Tibial nerve (tissue), 4 donors: ENCODE results near the gene TRAF3. TPM values are rescaled to one million over a fixed set of nuclear protein-coding genes. Genes with fewer than 3 reads are reported as not detected.
"Not testable (repeated sequence)": the region's sequence is repeated elsewhere in the genome, so short reads cannot be mapped to it uniquely, and the experiment has no call there.

Experiments used
- DNase-seq, 2 donors: peaks; one replicate each; pipeline ENCODE4 v3.0.0-alpha.2; 2019; ENCODE audit warnings: low spot score in 2 of 2
- H3K27ac ChIP-seq, 4 donors: fragments of 200-600 bp; sonication (generic) in 3 of 4; one replicate each; pipeline ENCODE4 v1.5.1; 2017 to 2019; ENCODE audit warnings: mild to moderate bottlenecking in 1 of 4
- H3K27me3 ChIP-seq, 2 donors: fragments of 200-600 bp; sonication (generic) in 1 of 2; one replicate each; pipeline versions ENCODE4 v1.5.1 to v1.6.0; 2017 to 2019
- H3K36me3 ChIP-seq, 3 donors: fragments of 200-600 bp; sonication (generic); one replicate each; pipeline ENCODE4 v1.5.1; 2018 to 2019
- H3K4me1 ChIP-seq, 4 donors: fragments of 200-600 bp; sonication (generic) in 3 of 4; one replicate each; pipeline ENCODE4 v1.5.1; 2017 to 2019
- H3K4me3 ChIP-seq, 4 donors: fragments of 200-600 bp; sonication (generic) in 3 of 4; one replicate each; pipeline ENCODE4 v1.5.1; 2017 to 2019; ENCODE audit warnings: mild to moderate bottlenecking in 1 of 4, moderate library complexity in 1 of 4
- H3K9me3 ChIP-seq, 4 donors: fragments of 200-600 bp; sonication (generic) in 3 of 4; one replicate each; pipeline ENCODE4 v1.5.1; 2017 to 2019
- CTCF ChIP-seq, 5 experiments: fragments of 200-600 bp in 3 of 5; fragments of 450-650 bp in 2 of 5; sonication (generic) in 3 of 5; IDR thresholded peaks; one replicate each; pipeline ENCODE4 v1.5.1; 2016 to 2019; ENCODE audit warnings: antibody characterized with exemption in 5 of 5, mild to moderate bottlenecking in 3 of 5, moderate library complexity in 2 of 5
- EP300 ChIP-seq, 2 donors: sonication (generic); formaldehyde crosslinking; IDR thresholded peaks; one replicate each; pipeline ENCODE4 v1.6.1; 2017; ENCODE audit warnings: antibody characterized with exemption in 2 of 2, mild to moderate bottlenecking in 1 of 2
- POLR2A ChIP-seq, 2 donors: fragments of 450-650 bp; IDR thresholded peaks; one replicate each; pipeline ENCODE4 v1.6.1; 2017; ENCODE audit warnings: antibody characterized with exemption in 2 of 2, mild to moderate bottlenecking in 2 of 2, moderate library complexity in 2 of 2
- whole genome bisulfite sequencing, 2 donors: methylation state at CpG; one replicate each; pipeline ENCODE4 v1.1.5; 2018; 5-methylcytosine and 5-hydroxymethylcytosine counted together
- total RNA-seq, 4 donors: library from RNA; depleted of rRNA; stranded (reverse); fragments of >200 nt; gene quantifications; one replicate each; pipeline ENCODE4 v1.1.0, GENCODE V29; 2016

Gene TRAF3
- total RNA-seq, 4 donors from 2014 or later: 4.8 to 20.7 (median 13.4) TPM

- no peak for TF ChIP-seq CTCF (IDR thresholded peaks at IDR 0.05)
- TF ChIP-seq EP300 (IDR thresholded peaks at IDR 0.05): no peak
- Histone ChIP-seq H3K27ac (peak overlapping the region in 1 of 4 donors; percentile 52), H3K4me3 (no peak overlapping the region), H3K9me3 (no peaks in the 10 kb centered on the region), H3K36me3 (peaks cover 0 to 28% (median 10%) of the 10 kb centered on the region in 3 donors), H3K27me3 (no peaks in the 10 kb centered on the region), H3K4me1 (peaks cover 0 to 4% (median 0%) of the 10 kb centered on the region in 4 donors)
- DNase-seq: no peak
- 90 to 92% methylated on average over 8 of the region's 8 CpGs for WGBS, 2 donors
Measured at GRCh38 chr14:102892651-102893050, 115.4 kb downstream of the TRAF3 start.

GRCh38 chr14:102893452-102893851 lies 116.2 kb downstream of the TRAF3 start:
- H3K4me1 ChIP-seq: peaks cover 0 to 4% (median 0%) of the 10 kb centered on the region in 4 donors
- no peaks in the 10 kb centered on the region for H3K27me3 ChIP-seq
- H3K9me3 ChIP-seq: no peaks in the 10 kb centered on the region
- peaks cover 0 to 30% (median 10%) of the 10 kb centered on the region in 3 donors for H3K36me3 ChIP-seq
- H3K27ac ChIP-seq: peak overlapping the region in 1 of 4 donors; percentile 52
- DNase-seq: peak; percentile 59 to 79
- no peak for TF ChIP-seq CTCF (IDR thresholded peaks at IDR 0.05)
- peak in 1 of 2 donors; percentile 78 for TF ChIP-seq EP300 (IDR thresholded peaks at IDR 0.05)
- TF ChIP-seq POLR2A (IDR thresholded peaks at IDR 0.05): no peak
- 25 to 27% methylated on average over 9 of the region's 9 CpGs for WGBS, 2 donors
- H3K4me3 ChIP-seq: no peak overlapping the region

GRCh38 chr14:102896735-102897134 lies 119.5 kb downstream of the TRAF3 start:
- H3K27me3 ChIP-seq, H3K4me1 ChIP-seq, H3K9me3 ChIP-seq, DNase-seq, H3K4me3 ChIP-seq, H3K27ac ChIP-seq: not testable (repeated sequence)
- H3K36me3 ChIP-seq: peaks cover 0 to 39% (median 4%) of the 10 kb centered on the region in 3 donors

GRCh38 chr14:102897299-102898027 lies 120.2 kb downstream of the TRAF3 start:
- 81 to 86% methylated on average over 14 of the region's 14 CpGs for WGBS, 2 donors

GRCh38 chr14:102898298-102898697 lies 121.0 kb downstream of the TRAF3 start:
- 86 to 95% methylated on average over 6 of the region's 6 CpGs for WGBS, 2 donors
- no peak for DNase-seq
- Histone ChIP-seq H3K4me3 (no peak overlapping the region), H3K27ac (no peak overlapping the region), H3K27me3 (no peaks in the 10 kb centered on the region), H3K4me1 (peaks cover 0 to 4% (median 0%) of the 10 kb centered on the region in 4 donors), H3K9me3 (no peaks in the 10 kb centered on the region), H3K36me3 (peaks cover 0 to 52% (median 0%) of the 10 kb centered on the region in 3 donors)
- no peak for TF ChIP-seq EP300 (IDR thresholded peaks at IDR 0.05)
- no peak for TF ChIP-seq POLR2A (IDR thresholded peaks at IDR 0.05)
- no peak for TF ChIP-seq CTCF (IDR thresholded peaks at IDR 0.05)

More at GRCh38 chr14:102897299-102898027, 120.2 kb downstream of the TRAF3 start:
- no peak overlapping the region for H3K4me3 ChIP-seq
- no peak for DNase-seq
- TF ChIP-seq EP300 (IDR thresholded peaks at IDR 0.05) (no peak), POLR2A (IDR thresholded peaks at IDR 0.05) (no peak), CTCF (IDR thresholded peaks at IDR 0.05) (no peak)
- H3K27me3 ChIP-seq: no peaks in the 10 kb centered on the region
- no peaks in the 10 kb centered on the region for H3K9me3 ChIP-seq
- H3K4me1 ChIP-seq: peaks cover 0 to 4% (median 0%) of the 10 kb centered on the region in 4 donors
- H3K36me3 ChIP-seq: peaks cover 0 to 44% (median 3%) of the 10 kb centered on the region in 3 donors
- no peak overlapping the region for H3K27ac ChIP-seq
